Kidney (tissue), 14 donors: ENCODE data around the gene SLC47A1. TPM values are rescaled to one million over a fixed set of nuclear protein-coding genes. Genes with fewer than 3 reads are reported as not detected.
A peak's percentile ranks its signal among the peaks of the same experiment; 100 is the strongest.
"Not testable (repeated sequence)": the region's sequence is repeated elsewhere in the genome, so short reads cannot be mapped to it uniquely, and the experiment has no call there.

Experiments used
- DNase-seq, 5 donors: peaks; one replicate each; pipeline ENCODE4 v3.0.0-alpha.2; 2013 to 2020
- FAIRE-seq: peaks from 2 replicates; lab custom pipeline; 2012; peaks lifted over from hg19 to GRCh38; lab: Jason Lieb, UNC
- H3K27ac ChIP-seq, 2 donors: one replicate each; pipeline ENCODE4 v1.7.0; 2013; ENCODE audit warnings: low read depth in 2 of 2, low read length in 2 of 2, inconsistent platforms in 1 of 2
- H3K27me3 ChIP-seq: one replicate; pipeline ENCODE4 v1.7.1; 2013; ENCODE audit warnings: low read length, inconsistent platforms; ENCODE audit not compliant: control insufficient read depth, insufficient read depth
- H3K36me3 ChIP-seq, 3 donors: one replicate each; pipeline versions ENCODE4 v1.7.0 to v1.7.1; 2013; ENCODE audit warnings: low read length in 3 of 3, control low read depth in 1 of 3, inconsistent platforms in 1 of 3; ENCODE audit not compliant: insufficient read depth in 3 of 3, control insufficient read depth in 2 of 3
- H3K4me1 ChIP-seq, 3 donors: one replicate each; pipeline versions ENCODE4 v1.7.0 to v1.7.1; 2013; ENCODE audit warnings: low read length in 3 of 3, inconsistent platforms in 1 of 3, low read depth in 1 of 3; ENCODE audit not compliant: control insufficient read depth in 2 of 3, insufficient read depth in 2 of 3
- H3K4me3 ChIP-seq, 3 donors: one replicate each; pipeline versions ENCODE4 v1.7.0 to v1.8.1; 2013; ENCODE audit warnings: low read length in 3 of 3, control low read depth in 1 of 3, inconsistent platforms in 1 of 3
- H3K9ac ChIP-seq, 3 donors: one replicate each; pipeline versions ENCODE4 v1.7.0 to v1.7.1; 2013; ENCODE audit warnings: low read length in 3 of 3, control low read depth in 1 of 3, inconsistent platforms in 1 of 3
- H3K9me3 ChIP-seq, 3 donors: one replicate each; pipeline versions ENCODE4 v1.7.0 to v1.7.1; 2013; ENCODE audit warnings: low read length in 3 of 3, control low read depth in 1 of 3, inconsistent platforms in 1 of 3; ENCODE audit not compliant: control insufficient read depth in 2 of 3, insufficient read depth in 1 of 3
- intact Hi-C: fragments of 100-400 bp; cut with DNase I; formaldehyde crosslinking; loops from one replicate; pipeline ENCODE4 v1.11.1; 2022
- polyA plus RNA-seq: library from polyadenylated mRNA; stranded (reverse); fragments of 350-450 nt; fragmentation: Illumina TruSeq; extraction: RNeasy Lipid Tissue Mini Kit (QIAGEN cat#74804); gene quantifications from one replicate; pipeline ENCODE4 v1.2.3, GENCODE V29; 2014; ENCODE audit warnings: low read depth, low replicate concordance; ENCODE audit not compliant: insufficient read depth
- total RNA-seq: library from RNA; stranded (reverse); fragmentation: NEBNext Ultra II Directional; extraction: Animal tissue kit (Norgen Biotek cat#: 25700); gene quantifications from one replicate; pipeline ENCODE4 v1.2.1, GENCODE V29; 2021
- TF ChIP-seq, protein P1 (sequence below): IDR thresholded peaks from 3 replicates; pipeline ENCODE4 v1.5.1; 2012; ENCODE audit warnings: mild to moderate bottlenecking, moderate library complexity, borderline replicate concordance; ENCODE audit not compliant: insufficient read depth; ENCODE audit errors: extremely low read depth
- donor health status: control.
- donor health status: control.
- donor health status: control.
- donor health status: control.
- donor health status: control.
- donor health status: DM: yes; HTN: yes; CAD: no.
- donor health status: Normal renal cell carcinoma (clear cell type).

The SLC47A1 gene
- total and polyA plus RNA-seq, 2 donors from 2014 or later: 26.0 to 94.8 TPM

DNA sequence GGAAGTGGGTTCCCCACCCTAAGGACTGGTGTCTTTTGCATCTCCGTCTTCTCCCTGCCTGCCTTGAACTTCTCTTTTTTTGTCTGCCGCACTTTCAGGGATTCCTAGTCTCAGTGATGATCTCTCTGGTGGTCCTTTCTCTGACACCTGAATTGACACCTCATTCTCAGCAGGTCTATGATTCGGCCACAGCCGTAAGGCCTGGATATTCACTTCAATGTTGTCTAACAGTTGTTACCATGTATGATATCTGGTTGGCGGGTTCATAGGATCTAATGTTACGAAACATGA, 25.1 kb upstream of the SLC47A1 start:
- intact Hi-C loops: no loop called here
- Histone ChIP-seq H3K4me3 (peak overlapping the region; percentile 58 to 87 (median 85)), H3K9ac (peak overlapping the region in 1 of 3 donors; percentile 60), H3K9me3 (no peaks in the 10 kb centered on the region), H3K27me3 (no peaks in the 10 kb centered on the region), H3K4me1 (peaks cover 0 to 3% (median 0%) of the 10 kb centered on the region in 3 donors), H3K27ac (peak overlapping the region; percentile 92 to 95), H3K36me3 (no peaks in the 10 kb centered on the region)
- TF ChIP-seq, protein P1, sequence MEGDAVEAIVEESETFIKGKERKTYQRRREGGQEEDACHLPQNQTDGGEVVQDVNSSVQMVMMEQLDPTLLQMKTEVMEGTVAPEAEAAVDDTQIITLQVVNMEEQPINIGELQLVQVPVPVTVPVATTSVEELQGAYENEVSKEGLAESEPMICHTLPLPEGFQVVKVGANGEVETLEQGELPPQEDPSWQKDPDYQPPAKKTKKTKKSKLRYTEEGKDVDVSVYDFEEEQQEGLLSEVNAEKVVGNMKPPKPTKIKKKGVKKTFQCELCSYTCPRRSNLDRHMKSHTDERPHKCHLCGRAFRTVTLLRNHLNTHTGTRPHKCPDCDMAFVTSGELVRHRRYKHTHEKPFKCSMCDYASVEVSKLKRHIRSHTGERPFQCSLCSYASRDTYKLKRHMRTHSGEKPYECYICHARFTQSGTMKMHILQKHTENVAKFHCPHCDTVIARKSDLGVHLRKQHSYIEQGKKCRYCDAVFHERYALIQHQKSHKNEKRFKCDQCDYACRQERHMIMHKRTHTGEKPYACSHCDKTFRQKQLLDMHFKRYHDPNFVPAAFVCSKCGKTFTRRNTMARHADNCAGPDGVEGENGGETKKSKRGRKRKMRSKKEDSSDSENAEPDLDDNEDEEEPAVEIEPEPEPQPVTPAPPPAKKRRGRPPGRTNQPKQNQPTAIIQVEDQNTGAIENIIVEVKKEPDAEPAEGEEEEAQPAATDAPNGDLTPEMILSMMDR: no peak
- FAIRE-seq: no peak
- no peak for DNase-seq

DNA sequence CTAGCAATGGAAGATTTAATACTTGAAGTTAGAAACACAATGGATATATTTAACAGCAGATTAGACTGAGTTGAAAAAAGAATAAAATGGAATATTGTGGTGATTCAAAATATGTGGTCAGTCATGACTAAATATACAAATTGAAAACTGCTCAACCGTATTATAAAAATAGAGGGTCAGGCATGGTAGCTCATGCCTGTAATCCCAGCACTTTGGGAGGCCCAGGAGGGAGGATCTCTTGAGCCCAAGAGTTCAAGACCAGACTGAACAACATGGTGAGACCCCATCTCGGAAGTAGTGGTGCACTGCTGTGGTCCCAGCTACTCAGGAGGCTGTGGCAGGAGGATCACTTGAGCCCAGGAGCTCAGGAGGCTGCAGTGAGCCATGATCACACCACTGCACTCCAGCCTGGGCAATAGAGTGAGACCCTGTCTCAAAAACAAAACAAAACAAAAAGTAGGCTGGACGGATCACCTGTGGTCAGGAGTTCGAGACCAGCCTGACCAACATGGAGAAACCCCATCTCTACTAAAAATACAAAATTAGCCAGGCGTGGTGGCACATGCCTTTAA, 24.3 kb upstream of the SLC47A1 start:
- intact Hi-C loops, H3K27me3 ChIP-seq, H3K4me1 ChIP-seq, H3K9ac ChIP-seq, H3K4me3 ChIP-seq, FAIRE-seq, H3K27ac ChIP-seq, H3K9me3 ChIP-seq, H3K36me3 ChIP-seq, DNase-seq: not testable (repeated sequence)

DNA sequence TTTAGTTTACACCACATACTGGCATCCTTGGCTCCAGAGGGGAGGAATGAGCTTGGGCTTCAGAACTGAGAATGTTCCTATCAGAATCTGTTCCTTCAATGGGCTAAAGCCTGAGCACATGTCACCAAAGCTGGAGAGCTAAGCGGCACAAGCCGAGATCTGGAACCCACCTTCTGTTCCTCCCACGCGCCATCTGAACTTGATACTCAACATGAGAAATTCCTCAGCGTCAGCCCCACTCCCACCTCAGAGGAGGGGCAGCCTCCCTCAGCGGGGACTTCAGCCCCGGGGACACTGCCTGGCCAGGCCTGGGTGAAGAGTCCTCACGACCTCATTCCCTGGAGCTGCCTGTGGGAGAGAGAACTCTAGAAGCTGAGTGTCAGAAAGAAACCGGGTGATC, 22.8 kb upstream of the SLC47A1 start:
- Histone ChIP-seq H3K36me3 (no peaks in the 10 kb centered on the region), H3K4me1 (peaks cover 0 to 3% (median 0%) of the 10 kb centered on the region in 3 donors), H3K4me3 (no peak overlapping the region), H3K9ac (no peak overlapping the region), H3K9me3 (no peaks in the 10 kb centered on the region), H3K27ac (no peak overlapping the region), H3K27me3 (no peaks in the 10 kb centered on the region)
- TF ChIP-seq, protein P1: no peak
- intact Hi-C loops: no loop called here
- FAIRE-seq (no peak), DNase-seq (peak in 4 of 5 donors; percentile 87 to 94 (median 91))

DNA sequence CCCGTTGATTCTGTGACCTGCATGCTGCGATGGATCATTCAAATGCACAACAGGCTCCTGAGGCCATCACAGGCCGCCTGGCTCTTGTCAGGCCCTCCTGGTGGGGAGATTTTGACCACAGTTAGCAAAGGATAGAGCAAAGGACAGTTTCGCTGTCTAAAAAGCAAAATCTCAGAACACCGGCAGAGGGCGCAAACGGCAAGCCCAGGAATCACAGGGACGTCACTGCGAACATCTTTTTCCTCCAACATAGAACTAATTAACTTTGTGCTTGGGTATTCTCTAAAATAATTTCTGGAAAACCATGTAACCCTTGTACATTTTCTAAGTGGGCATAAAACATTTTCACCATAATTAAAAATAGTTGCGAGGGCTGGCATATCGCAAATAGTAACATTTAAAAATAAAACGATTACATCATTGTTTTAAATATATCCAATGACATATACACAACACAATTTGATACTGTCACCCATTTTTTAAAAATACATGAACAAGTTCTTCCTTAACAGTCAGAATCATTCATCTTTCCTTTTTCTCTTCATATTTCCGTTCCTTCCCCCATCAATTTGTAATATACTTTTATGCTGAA, 19.7 kb upstream of the SLC47A1 start:
- H3K27ac ChIP-seq: no peak overlapping the region
- peak overlapping the region in 1 of 3 donors; percentile 44 for H3K9ac ChIP-seq

More for the DNA sequence above, 19.7 kb upstream of the SLC47A1 start:
- intact Hi-C loops: no loop called here
- FAIRE-seq (peak; percentile 89), DNase-seq (peak in 4 of 5 donors; percentile 76 to 88 (median 80))
- Histone ChIP-seq H3K9me3 (no peaks in the 10 kb centered on the region), H3K36me3 (no peaks in the 10 kb centered on the region), H3K27me3 (no peaks in the 10 kb centered on the region), H3K4me1 (peaks cover 0 to 3% (median 0%) of the 10 kb centered on the region in 3 donors), H3K4me3 (no peak overlapping the region)
- TF ChIP-seq, protein P1: peak; percentile 96
